Measurements from ENCODE around the gene ATOH8. TPM values are rescaled to one million over a fixed set of nuclear protein-coding genes. Genes with fewer than 3 reads are reported as not detected.

ATOH8 gene
- polyA plus RNA-seq, 1 donor (not counting 4 experiments of a cell fraction or from before 2014, with no cell fraction given) = not detected

DNA sequence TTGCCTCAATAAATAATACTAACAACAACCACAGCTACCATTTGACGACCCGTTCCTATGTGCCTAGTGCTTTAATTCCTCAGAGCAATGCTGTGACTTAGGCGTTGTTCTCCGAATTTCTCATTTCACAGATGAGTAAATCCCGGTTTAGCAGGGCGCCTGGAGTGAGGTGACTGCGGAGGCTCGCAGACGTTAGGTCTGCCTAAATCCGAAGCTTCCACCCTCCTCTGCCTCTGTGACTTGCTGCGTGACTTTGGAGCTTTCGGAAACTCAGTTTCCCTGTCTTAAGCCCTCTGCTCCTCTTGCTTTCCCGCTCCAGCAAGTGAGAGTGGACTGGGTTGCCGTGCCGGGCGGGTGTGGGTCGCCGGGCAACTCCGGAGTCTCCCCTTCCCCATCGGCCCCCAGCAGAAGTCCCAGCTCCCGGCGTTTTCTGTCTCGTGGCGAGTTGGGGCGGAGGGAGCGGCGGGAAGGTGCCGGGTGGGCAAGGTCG lies 711 bp upstream of the ATOH8 start:
- FAIRE-seq (no peak), DNase-seq (ENCODE audit: low read depth, low spot score) (no peak)
- H3K27ac ChIP-seq (ENCODE audit: control insufficient read depth, insufficient read depth, low read length) = no peak overlapping the region
- H3K4me1 ChIP-seq (ENCODE audit: control insufficient read depth, extremely low read depth, insufficient read depth, low read length) = peaks cover 8% of the 10 kb centered on the region
- no peak overlapping the region for H3K4me2 ChIP-seq (ENCODE audit: control insufficient read depth, extremely low read depth, insufficient read depth, low read depth, low read length)
- no peak overlapping the region for H3K9ac ChIP-seq (ENCODE audit: control insufficient read depth, extremely low read depth, insufficient read depth, low read length)
- H3K36me3 ChIP-seq (ENCODE audit: control insufficient read depth in 2 of 2, extremely low read depth in 1 of 2, insufficient read depth in 2 of 2, low read length in 2 of 2) = no peaks in the 10 kb centered on the region
- peaks cover 13% of the 10 kb centered on the region for H4K20me1 ChIP-seq (ENCODE audit: control insufficient read depth, extremely low read depth, insufficient read depth, low read length)
- H3K4me3 ChIP-seq (ENCODE audit: control insufficient read depth in 2 of 3, extremely low read depth in 1 of 3, insufficient read depth in 2 of 3, low read depth in 1 of 3, low read length in 3 of 3) = no peak overlapping the region
- H3K9me3 ChIP-seq (ENCODE audit: control insufficient read depth, low read depth, low read length) = no peaks in the 10 kb centered on the region
- no peak overlapping the region for H2AFZ ChIP-seq (ENCODE audit: control insufficient read depth, low read length)
- H3K27me3 ChIP-seq (ENCODE audit: control insufficient read depth, extremely low read depth, insufficient read depth, low read length) = peaks cover 82% of the 10 kb centered on the region
- H3K79me2 ChIP-seq (ENCODE audit: control insufficient read depth, insufficient read depth, low read length) = no peaks in the 10 kb centered on the region
- dilution Hi-C loops (cut with MboI; ENCODE audit: extremely low pct_ligation_motif_present, low sequenced_read_pairs) = no loop called here
- H3K9me1 ChIP-seq (ENCODE audit: control insufficient read depth, extremely low read depth, insufficient read depth, low read length) = no peaks in the 10 kb centered on the region
- peak; percentile 95 for TF ChIP-seq EZH2 (IDR thresholded peaks at IDR 0.05; ENCODE audit: low read length)
- TF ChIP-seq, protein P1, sequence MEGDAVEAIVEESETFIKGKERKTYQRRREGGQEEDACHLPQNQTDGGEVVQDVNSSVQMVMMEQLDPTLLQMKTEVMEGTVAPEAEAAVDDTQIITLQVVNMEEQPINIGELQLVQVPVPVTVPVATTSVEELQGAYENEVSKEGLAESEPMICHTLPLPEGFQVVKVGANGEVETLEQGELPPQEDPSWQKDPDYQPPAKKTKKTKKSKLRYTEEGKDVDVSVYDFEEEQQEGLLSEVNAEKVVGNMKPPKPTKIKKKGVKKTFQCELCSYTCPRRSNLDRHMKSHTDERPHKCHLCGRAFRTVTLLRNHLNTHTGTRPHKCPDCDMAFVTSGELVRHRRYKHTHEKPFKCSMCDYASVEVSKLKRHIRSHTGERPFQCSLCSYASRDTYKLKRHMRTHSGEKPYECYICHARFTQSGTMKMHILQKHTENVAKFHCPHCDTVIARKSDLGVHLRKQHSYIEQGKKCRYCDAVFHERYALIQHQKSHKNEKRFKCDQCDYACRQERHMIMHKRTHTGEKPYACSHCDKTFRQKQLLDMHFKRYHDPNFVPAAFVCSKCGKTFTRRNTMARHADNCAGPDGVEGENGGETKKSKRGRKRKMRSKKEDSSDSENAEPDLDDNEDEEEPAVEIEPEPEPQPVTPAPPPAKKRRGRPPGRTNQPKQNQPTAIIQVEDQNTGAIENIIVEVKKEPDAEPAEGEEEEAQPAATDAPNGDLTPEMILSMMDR (optimal IDR thresholded peaks at IDR 0.05 in 1 of 3, IDR thresholded peaks at IDR 0.05 in 1 of 3, conservative IDR thresholded peaks at IDR 0.05 in 1 of 3; ENCODE audit: extremely low read depth in 1 of 3, insufficient read depth in 2 of 3, low read length in 3 of 3) = no peak

DNA sequence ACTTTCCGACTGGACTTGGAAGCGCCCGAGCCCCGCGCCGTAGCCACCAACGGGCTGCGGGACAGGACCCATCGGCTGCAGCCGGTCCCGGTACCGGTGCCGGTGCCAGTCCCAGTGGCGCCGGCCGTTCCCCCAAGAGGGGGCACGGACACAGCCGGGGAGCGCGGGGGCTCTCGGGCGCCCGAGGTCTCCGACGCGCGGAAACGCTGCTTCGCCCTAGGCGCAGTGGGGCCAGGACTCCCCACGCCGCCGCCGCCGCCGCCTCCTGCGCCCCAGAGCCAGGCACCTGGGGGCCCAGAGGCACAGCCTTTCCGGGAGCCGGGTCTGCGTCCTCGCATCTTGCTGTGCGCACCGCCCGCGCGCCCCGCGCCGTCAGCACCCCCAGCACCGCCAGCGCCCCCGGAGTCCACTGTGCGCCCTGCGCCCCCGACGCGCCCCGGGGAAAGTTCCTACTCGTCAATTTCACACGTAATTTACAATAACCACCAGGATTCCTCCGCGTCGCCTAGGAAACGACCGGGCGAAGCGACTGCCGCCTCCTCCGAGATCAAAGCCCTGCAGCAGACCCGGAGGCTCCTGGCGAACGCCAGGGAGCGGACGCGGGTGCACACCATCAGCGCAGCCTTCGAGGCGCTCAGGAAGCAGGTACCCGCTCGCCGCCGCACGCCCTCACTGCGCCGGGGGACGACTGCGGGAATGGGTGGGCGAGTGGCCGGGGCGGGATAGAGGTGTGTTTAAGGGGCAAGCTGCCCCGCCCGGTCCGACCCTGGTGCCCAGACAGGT lies 713 bp downstream of the ATOH8 start:
- dilution Hi-C loops (cut with MboI; ENCODE audit: extremely low pct_ligation_motif_present, low sequenced_read_pairs) = no loop called here
- H3K9ac ChIP-seq (ENCODE audit: control insufficient read depth, extremely low read depth, insufficient read depth, low read length) = no peak overlapping the region
- peak overlapping the region; percentile 64 for H3K4me2 ChIP-seq (ENCODE audit: control insufficient read depth, extremely low read depth, insufficient read depth, low read depth, low read length)
- H3K9me3 ChIP-seq (ENCODE audit: control insufficient read depth, low read depth, low read length) = no peaks in the 10 kb centered on the region
- no peaks in the 10 kb centered on the region for H3K79me2 ChIP-seq (ENCODE audit: control insufficient read depth, insufficient read depth, low read length)
- H3K36me3 ChIP-seq (ENCODE audit: control insufficient read depth in 2 of 2, extremely low read depth in 1 of 2, insufficient read depth in 2 of 2, low read length in 2 of 2) = no peaks in the 10 kb centered on the region
- H3K27me3 ChIP-seq (ENCODE audit: control insufficient read depth, extremely low read depth, insufficient read depth, low read length) = peaks cover 78% of the 10 kb centered on the region
- no peak for DNase-seq (ENCODE audit: low read depth, low spot score)
- peak overlapping the region; percentile 26 to 55 (median 42) for H3K4me3 ChIP-seq (ENCODE audit: control insufficient read depth in 2 of 3, extremely low read depth in 1 of 3, insufficient read depth in 2 of 3, low read depth in 1 of 3, low read length in 3 of 3)
- no peak for FAIRE-seq
- H2AFZ ChIP-seq (ENCODE audit: control insufficient read depth, low read length) = no peak overlapping the region
- peaks cover 8% of the 10 kb centered on the region for H3K4me1 ChIP-seq (ENCODE audit: control insufficient read depth, extremely low read depth, insufficient read depth, low read length)
- no peak overlapping the region for H3K27ac ChIP-seq (ENCODE audit: control insufficient read depth, insufficient read depth, low read length)
- no peaks in the 10 kb centered on the region for H3K9me1 ChIP-seq (ENCODE audit: control insufficient read depth, extremely low read depth, insufficient read depth, low read length)
- H4K20me1 ChIP-seq (ENCODE audit: control insufficient read depth, extremely low read depth, insufficient read depth, low read length) = peaks cover 13% of the 10 kb centered on the region
- peak; percentile 18 for TF ChIP-seq EZH2 (IDR thresholded peaks at IDR 0.05; ENCODE audit: low read length)
- TF ChIP-seq, protein P1 (optimal IDR thresholded peaks at IDR 0.05 in 1 of 3, IDR thresholded peaks at IDR 0.05 in 1 of 3, conservative IDR thresholded peaks at IDR 0.05 in 1 of 3; ENCODE audit: extremely low read depth in 1 of 3, insufficient read depth in 2 of 3, low read length in 3 of 3) = no peak
